ENCODE data around the gene FAM171A1.

- TF ChIP-seq CTCF (IDR thresholded peaks at IDR 0.05) = no peak
- TF ChIP-seq POLR2A (IDR thresholded peaks at IDR 0.05) = no peak
Measured at GRCh38 chr10:15163253-15163828, 207.7 kb downstream of the FAM171A1 start.

Measured in body of pancreas (tissue), 4 donors.